Measurements from ENCODE around the gene HNRNPM.

Gene HNRNPM

DNA sequence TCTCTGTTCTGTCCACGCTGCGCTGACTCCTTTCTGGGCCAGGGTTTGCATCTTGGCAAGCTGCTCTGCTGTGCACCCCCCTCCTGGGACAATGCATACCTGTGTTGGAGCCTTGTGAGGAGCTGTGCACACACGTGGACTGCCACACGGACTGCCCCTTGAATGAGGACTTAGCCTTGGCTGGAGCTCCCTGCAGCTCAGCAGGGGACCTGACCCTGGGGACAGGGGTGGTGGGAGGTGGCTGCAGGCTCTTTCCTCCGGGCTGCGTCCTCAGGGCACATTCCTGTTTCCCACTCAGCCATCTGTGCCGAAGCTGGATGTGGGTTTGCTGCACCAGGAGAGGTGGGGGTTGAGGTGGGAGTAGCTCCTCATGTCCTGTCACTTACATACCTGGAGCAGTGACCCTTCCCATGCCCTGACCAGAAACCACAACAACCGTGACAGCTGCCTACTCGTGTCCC, 46.4 kb upstream of the HNRNPM start:
- H3F3A ChIP-seq (ENCODE audit: insufficient read depth, low read length): no peaks in the 10 kb centered on the region; the same call in 1 of the 2 replicates
- peaks cover 3% of the 10 kb centered on the region; the same call in 1 of the 2 replicates for H3K36me3 ChIP-seq (replicated peaks; ENCODE audit: insufficient read depth, low read length)
- no peaks in the 10 kb centered on the region for H3K27me3 ChIP-seq (replicated peaks; ENCODE audit: insufficient read depth, low read length)
- H3K4me1 ChIP-seq (ENCODE audit: low read length): peaks cover 9% of the 10 kb centered on the region; the same call in 1 of the 2 replicates
- no peak overlapping the region for H3K4me2 ChIP-seq (ENCODE audit: low read depth, low read length)
- H3K9me2 ChIP-seq (replicated peaks; ENCODE audit: insufficient read depth, low read length): no peaks in the 10 kb centered on the region
- H3K9ac ChIP-seq (ENCODE audit: low read length): no peak overlapping the region
- TF ChIP-seq EZH2 (optimal IDR thresholded peaks at IDR 0.05; ENCODE audit: low read depth, low read length) (no peak), EZH2phosphoT487 (IDR thresholded peaks at IDR 0.05; ENCODE audit: low read length) (no peak)
- TF ChIP-seq, protein P1, sequence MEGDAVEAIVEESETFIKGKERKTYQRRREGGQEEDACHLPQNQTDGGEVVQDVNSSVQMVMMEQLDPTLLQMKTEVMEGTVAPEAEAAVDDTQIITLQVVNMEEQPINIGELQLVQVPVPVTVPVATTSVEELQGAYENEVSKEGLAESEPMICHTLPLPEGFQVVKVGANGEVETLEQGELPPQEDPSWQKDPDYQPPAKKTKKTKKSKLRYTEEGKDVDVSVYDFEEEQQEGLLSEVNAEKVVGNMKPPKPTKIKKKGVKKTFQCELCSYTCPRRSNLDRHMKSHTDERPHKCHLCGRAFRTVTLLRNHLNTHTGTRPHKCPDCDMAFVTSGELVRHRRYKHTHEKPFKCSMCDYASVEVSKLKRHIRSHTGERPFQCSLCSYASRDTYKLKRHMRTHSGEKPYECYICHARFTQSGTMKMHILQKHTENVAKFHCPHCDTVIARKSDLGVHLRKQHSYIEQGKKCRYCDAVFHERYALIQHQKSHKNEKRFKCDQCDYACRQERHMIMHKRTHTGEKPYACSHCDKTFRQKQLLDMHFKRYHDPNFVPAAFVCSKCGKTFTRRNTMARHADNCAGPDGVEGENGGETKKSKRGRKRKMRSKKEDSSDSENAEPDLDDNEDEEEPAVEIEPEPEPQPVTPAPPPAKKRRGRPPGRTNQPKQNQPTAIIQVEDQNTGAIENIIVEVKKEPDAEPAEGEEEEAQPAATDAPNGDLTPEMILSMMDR (IDR thresholded peaks at IDR 0.05; ENCODE audit: low read length): no peak
- DNase-seq: no peak
- no peak overlapping the region for H3K27ac ChIP-seq (ENCODE audit: low read length)
- peaks cover 64% of the 10 kb centered on the region for H3K79me2 ChIP-seq (ENCODE audit: low read length)
- no peaks in the 10 kb centered on the region for H3K9me3 ChIP-seq (replicated peaks; ENCODE audit: insufficient read depth, low read length)
- no peak overlapping the region for H3K4me3 ChIP-seq (ENCODE audit: low read length)
- H4K20me1 ChIP-seq (ENCODE audit: insufficient read depth, low read length): peaks cover 11% of the 10 kb centered on the region; the same call in 1 of the 2 replicates
- H2AFZ ChIP-seq (ENCODE audit: low read length): no peak overlapping the region

DNA sequence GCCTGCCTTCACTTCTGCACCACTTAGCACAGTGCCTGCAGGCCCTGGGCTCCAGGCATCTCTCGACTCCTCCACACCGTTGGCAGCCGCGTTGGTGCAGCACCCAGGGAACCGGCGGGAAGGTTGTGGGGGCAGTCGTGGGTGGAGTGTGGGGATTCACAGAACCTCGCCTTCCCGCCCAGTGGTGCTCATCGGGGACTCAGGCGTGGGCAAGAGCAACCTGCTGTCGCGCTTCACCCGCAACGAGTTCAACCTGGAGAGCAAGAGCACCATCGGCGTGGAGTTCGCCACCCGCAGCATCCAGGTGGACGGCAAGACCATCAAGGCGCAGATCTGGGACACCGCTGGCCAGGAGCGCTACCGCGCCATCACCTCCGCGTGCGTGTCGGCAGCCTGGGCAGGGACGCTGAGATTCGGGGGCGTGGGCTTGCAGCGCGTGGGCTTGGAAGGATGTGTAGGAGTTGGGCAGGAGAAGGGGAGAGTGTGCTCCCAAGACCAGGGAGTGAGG, 45.0 kb upstream of the HNRNPM start:
- Histone ChIP-seq H3K4me2 (ENCODE audit: low read depth, low read length) (no peak overlapping the region), H3K4me1 (ENCODE audit: low read length) (peaks cover 9% of the 10 kb centered on the region; the same call in 1 of the 2 replicates), H3K36me3 (replicated peaks; ENCODE audit: insufficient read depth, low read length) (peaks cover 3% of the 10 kb centered on the region; the same call in 1 of the 2 replicates), H3K9me2 (replicated peaks; ENCODE audit: insufficient read depth, low read length) (no peaks in the 10 kb centered on the region), H3K27me3 (replicated peaks; ENCODE audit: insufficient read depth, low read length) (no peaks in the 10 kb centered on the region), H3F3A (ENCODE audit: insufficient read depth, low read length) (no peaks in the 10 kb centered on the region; the same call in 1 of the 2 replicates), H4K20me1 (ENCODE audit: insufficient read depth, low read length) (peaks cover 11% of the 10 kb centered on the region; the same call in 1 of the 2 replicates), H3K9ac (ENCODE audit: low read length) (no peak overlapping the region), H3K27ac (ENCODE audit: low read length) (no peak overlapping the region), H2AFZ (ENCODE audit: low read length) (no peak overlapping the region), H3K4me3 (ENCODE audit: low read length) (no peak overlapping the region), H3K9me3 (replicated peaks; ENCODE audit: insufficient read depth, low read length) (no peaks in the 10 kb centered on the region), H3K79me2 (ENCODE audit: low read length) (peaks cover 50% of the 10 kb centered on the region)
- TF ChIP-seq EZH2phosphoT487 (IDR thresholded peaks at IDR 0.05; ENCODE audit: low read length): no peak
- no peak for TF ChIP-seq EZH2 (optimal IDR thresholded peaks at IDR 0.05; ENCODE audit: low read depth, low read length)
- TF ChIP-seq, protein P1 (IDR thresholded peaks at IDR 0.05; ENCODE audit: low read length): no peak
- DNase-seq: no peak

DNA sequence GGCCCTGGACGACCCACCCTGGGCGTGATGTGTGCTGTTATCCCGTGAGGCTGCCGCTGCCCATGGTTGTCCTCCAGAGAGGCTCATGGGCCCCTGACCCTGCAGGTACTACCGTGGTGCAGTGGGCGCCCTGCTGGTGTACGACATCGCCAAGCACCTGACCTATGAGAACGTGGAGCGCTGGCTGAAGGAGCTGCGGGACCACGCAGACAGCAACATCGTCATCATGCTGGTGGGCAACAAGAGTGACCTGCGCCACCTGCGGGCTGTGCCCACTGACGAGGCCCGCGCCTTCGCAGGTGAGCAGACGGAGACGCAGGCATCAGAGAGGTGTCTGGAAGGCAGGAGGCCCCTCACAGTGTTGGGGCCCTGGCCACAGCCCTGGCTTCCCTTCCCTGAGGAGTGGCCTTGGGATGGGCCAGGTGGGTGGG, 42.8 kb upstream of the HNRNPM start:
- H3K36me3 ChIP-seq (replicated peaks; ENCODE audit: insufficient read depth, low read length): peaks cover 3% of the 10 kb centered on the region; the same call in 1 of the 2 replicates
- H3K4me1 ChIP-seq (ENCODE audit: low read length): peaks cover 2% of the 10 kb centered on the region; the same call in 1 of the 2 replicates
- H2AFZ ChIP-seq (ENCODE audit: low read length): no peak overlapping the region
- H3K27me3 ChIP-seq (replicated peaks; ENCODE audit: insufficient read depth, low read length): no peaks in the 10 kb centered on the region
- no peaks in the 10 kb centered on the region for H3F3A ChIP-seq (ENCODE audit: insufficient read depth, low read length)
- H3K27ac ChIP-seq (ENCODE audit: low read length): no peak overlapping the region
- H4K20me1 ChIP-seq (ENCODE audit: insufficient read depth, low read length): peaks cover 8% of the 10 kb centered on the region; the same call in 1 of the 2 replicates
- H3K9me2 ChIP-seq (replicated peaks; ENCODE audit: insufficient read depth, low read length): no peaks in the 10 kb centered on the region
- peaks cover 30% of the 10 kb centered on the region for H3K79me2 ChIP-seq (ENCODE audit: low read length)
- no peak for DNase-seq
- H3K4me2 ChIP-seq (ENCODE audit: low read depth, low read length): no peak overlapping the region
- H3K4me3 ChIP-seq (ENCODE audit: low read length): no peak overlapping the region
- no peak overlapping the region for H3K9ac ChIP-seq (ENCODE audit: low read length)
- no peaks in the 10 kb centered on the region for H3K9me3 ChIP-seq (replicated peaks; ENCODE audit: insufficient read depth, low read length)
- TF ChIP-seq EZH2 (optimal IDR thresholded peaks at IDR 0.05; ENCODE audit: low read depth, low read length) (no peak), EZH2phosphoT487 (IDR thresholded peaks at IDR 0.05; ENCODE audit: low read length) (no peak)
- TF ChIP-seq, protein P1 (IDR thresholded peaks at IDR 0.05; ENCODE audit: low read length): no peak
